ENCODE data around the gene ZSCAN16. TPM values are rescaled to one million over a fixed set of nuclear protein-coding genes. Genes with fewer than 3 reads are reported as not detected.
"Not testable (repeated sequence)": the region's sequence is repeated elsewhere in the genome, so short reads cannot be mapped to it uniquely, and the experiment has no call there.

ZSCAN16 gene
- 10 to 100 TPM in 2 of 4 donors, 1 to 10 TPM in 2; 7.0 to 22.3 (median 12.6) TPM for total RNA-seq

- Histone ChIP-seq H3K27me3 (no peaks in the 10 kb centered on the region), H3K36me3 (peaks cover 0 to 36% (median 0%) of the 10 kb centered on the region in 3 donors), H3K27ac (peak within 1 kb of the TSS; percentile 49 to 79 (median 72)), H3K9me3 (no peaks in the 10 kb centered on the region), H3K4me1 (peaks cover 0 to 12% (median 0%) of the 10 kb centered on the region in 4 donors), H3K4me3 (peak within 1 kb of the TSS; percentile 54 to 73 (median 69))
- TF ChIP-seq POLR2A (IDR thresholded peaks at IDR 0.05) (peak; percentile 21 to 60), CTCF (IDR thresholded peaks at IDR 0.05) (no peak)
- DNase-seq, result peak; percentile 84 to 94 (median 89)
Observed at GRCh38 chr6:28124350-28124970, at the start of gene ZSCAN16. ZSCAN16 (plus strand) TSS chr6:28124609; CDS start chr6:28125444, 835 bp downstream.

- Histone ChIP-seq H3K27me3 (no peaks in the 10 kb centered on the region), H3K36me3 (no peaks in the 10 kb centered on the region), H3K4me1 (peaks cover 0 to 10% (median 3%) of the 10 kb centered on the region in 4 donors), H3K9me3 (no peaks in the 10 kb centered on the region), H3K4me3 (no peak overlapping the region), H3K27ac (no peak overlapping the region)
- no peak for TF ChIP-seq POLR2A (IDR thresholded peaks at IDR 0.05)
- no peak for TF ChIP-seq CTCF (IDR thresholded peaks at IDR 0.05)
- no peak for DNase-seq
Observed at GRCh38 chr6:28078050-28078449, 46.4 kb upstream of the ZSCAN16 start.

- TF ChIP-seq CTCF (IDR thresholded peaks at IDR 0.05) (no peak), POLR2A (IDR thresholded peaks at IDR 0.05) (no peak)
- no peaks in the 10 kb centered on the region for H3K9me3 ChIP-seq
- no peaks in the 10 kb centered on the region for H3K36me3 ChIP-seq
- peaks cover 0 to 10% (median 3%) of the 10 kb centered on the region in 4 donors for H3K4me1 ChIP-seq
- H3K27ac ChIP-seq, result peak overlapping the region in 1 of 4 donors; percentile 84
- no peak overlapping the region for H3K4me3 ChIP-seq
- H3K27me3 ChIP-seq, result no peaks in the 10 kb centered on the region
- no peak for DNase-seq
Observed at GRCh38 chr6:28078836-28079235, 45.6 kb upstream of the ZSCAN16 start.

GRCh38 chr6:28080381-28080630 is 44.1 kb upstream of the ZSCAN16 start, which contains the start of gene ZNF165:
ZNF165 (plus strand) TSS chr6:28080568; CDS start chr6:28085481, 4,913 bp downstream.
- H3K27me3 ChIP-seq, H3K36me3 ChIP-seq, H3K4me1 ChIP-seq, DNase-seq, H3K9me3 ChIP-seq: not testable (repeated sequence)
- H3K4me3 ChIP-seq, result peak within 1 kb of the TSS; percentile 64 to 92 (median 70)
- H3K27ac ChIP-seq, result peak within 1 kb of the TSS; percentile 82 to 93 (median 87)

- DNase-seq, result peak; percentile 90 to 96 (median 93)
- peaks cover 0 to 6% (median 0%) of the 10 kb centered on the region in 3 donors for H3K36me3 ChIP-seq
- no peaks in the 10 kb centered on the region for H3K27me3 ChIP-seq
- peaks cover 0 to 10% (median 3%) of the 10 kb centered on the region in 4 donors for H3K4me1 ChIP-seq
- TF ChIP-seq CTCF (IDR thresholded peaks at IDR 0.05) (no peak), POLR2A (IDR thresholded peaks at IDR 0.05) (peak; percentile 26 to 58)
- no peaks in the 10 kb centered on the region for H3K9me3 ChIP-seq
- H3K27ac ChIP-seq, result peak overlapping the region; percentile 82 to 93 (median 87)
- H3K4me3 ChIP-seq, result peak overlapping the region; percentile 64 to 92 (median 70)
Observed at GRCh38 chr6:28080631-28081485, 43.6 kb upstream of the ZSCAN16 start.

GRCh38 chr6:28081486-28081751 is 43.0 kb upstream of the ZSCAN16 start:
- Histone ChIP-seq H3K27me3 (no peaks in the 10 kb centered on the region), H3K27ac (peak overlapping the region; percentile 82 to 93 (median 87)), H3K36me3 (peaks cover 0 to 12% (median 0%) of the 10 kb centered on the region in 3 donors), H3K4me1 (peaks cover 0 to 10% (median 3%) of the 10 kb centered on the region in 4 donors), H3K9me3 (no peaks in the 10 kb centered on the region), H3K4me3 (peak overlapping the region; percentile 64 to 92 (median 70))
- DNase-seq, result peak in 1 of 3 donors; percentile 39
- TF ChIP-seq POLR2A (IDR thresholded peaks at IDR 0.05) (no peak), CTCF (IDR thresholded peaks at IDR 0.05) (no peak)

Measured in Peyer's patch (tissue), 4 donors.